ENCODE data around the gene RPP40. TPM values are rescaled to one million over a fixed set of nuclear protein-coding genes. Genes with fewer than 3 reads are reported as not detected.

Gene RPP40, protein sequence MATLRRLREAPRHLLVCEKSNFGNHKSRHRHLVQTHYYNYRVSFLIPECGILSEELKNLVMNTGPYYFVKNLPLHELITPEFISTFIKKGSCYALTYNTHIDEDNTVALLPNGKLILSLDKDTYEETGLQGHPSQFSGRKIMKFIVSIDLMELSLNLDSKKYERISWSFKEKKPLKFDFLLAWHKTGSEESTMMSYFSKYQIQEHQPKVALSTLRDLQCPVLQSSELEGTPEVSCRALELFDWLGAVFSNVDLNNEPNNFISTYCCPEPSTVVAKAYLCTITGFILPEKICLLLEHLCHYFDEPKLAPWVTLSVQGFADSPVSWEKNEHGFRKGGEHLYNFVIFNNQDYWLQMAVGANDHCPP
- total RNA-seq (1.6 TPM), polyA plus RNA-seq (10 to 100 TPM; 12.9 to 20.2 (median 17.2) TPM)

DNA sequence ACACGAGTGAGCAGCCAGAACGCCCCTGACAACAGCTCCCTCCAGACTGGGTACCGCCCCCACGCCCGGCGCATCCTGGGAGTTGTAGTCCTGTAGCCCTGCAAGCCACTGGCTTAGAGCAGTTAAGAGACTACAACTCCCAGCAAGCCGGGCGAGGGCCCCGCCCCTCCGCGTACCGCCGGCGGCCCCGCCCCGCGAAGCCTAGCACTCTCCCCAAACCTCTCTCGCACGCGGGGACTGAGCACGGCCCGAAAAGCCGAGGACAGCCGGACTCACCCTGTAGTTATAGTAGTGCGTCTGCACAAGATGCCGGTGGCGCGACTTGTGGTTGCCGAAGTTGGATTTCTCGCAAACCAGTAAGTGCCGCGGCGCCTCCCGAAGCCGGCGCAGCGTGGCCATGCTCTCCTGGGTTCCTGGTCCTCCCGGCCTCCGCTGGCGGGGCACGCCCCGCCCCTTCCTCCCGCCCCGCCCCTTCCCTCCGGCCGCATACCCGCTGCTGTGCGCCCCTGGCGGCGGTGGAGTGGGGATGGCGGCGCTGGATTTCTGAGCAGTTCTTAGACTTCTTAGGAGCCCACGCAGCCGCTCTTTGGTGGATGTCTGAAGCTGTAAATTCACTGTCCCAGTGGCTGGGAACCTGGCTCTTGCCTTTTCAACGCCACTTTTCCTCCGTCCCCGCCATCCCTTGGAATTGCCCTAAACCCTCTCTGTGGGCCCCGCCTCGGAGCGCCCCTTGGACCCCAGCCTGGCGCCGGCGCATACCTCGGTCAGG, at the start of gene RPP40:
TSS of gene RPP40 (minus strand) at position 434 of the 769 bp plus-strand sequence. CDS start at position 399, 35 bp downstream.
- Histone ChIP-seq H3K4me1 (ENCODE audit: control insufficient read depth, insufficient read depth, low read length, poor library complexity, severe bottlenecking) (peaks cover 12% of the 10 kb centered on the region), H3K27me3 (ENCODE audit: control insufficient read depth, insufficient read depth, low read length) (no peaks in the 10 kb centered on the region), H3K27ac (ENCODE audit: insufficient read depth, low read length, poor library complexity, severe bottlenecking) (peak within 1 kb of the TSS; percentile 80), H3K4me3 (ENCODE audit: low read depth, low read length) (peak within 1 kb of the TSS; percentile 79), H3K36me3 (ENCODE audit: control insufficient read depth, insufficient read depth, low read length) (peaks cover 10% of the 10 kb centered on the region), H3K9me3 (ENCODE audit: control insufficient read depth in 2 of 2, low read length in 2 of 2) (no peaks in the 10 kb centered on the region)
- Mint-ChIP-seq H3K36me3 (peaks cover 22% of the 10 kb centered on the region), H3K9me3 (no peaks in the 10 kb centered on the region), H3K4me1 (peaks cover 6 to 17% (median 12%) of the 10 kb centered on the region in 4 donors), H3K4me3 (peak within 1 kb of the TSS; percentile 94 to 98 (median 94)), H3K27me3 (no peaks in the 10 kb centered on the region), H3K27ac (peak within 1 kb of the TSS; percentile 94 to 97 (median 97))
- ATAC-seq (ENCODE audit: low read depth in 2 of 2) (peak; percentile 96 to 97), DNase-seq (peak; percentile 98 to 99 (median 99))

- no peak overlapping the region for H3K27ac ChIP-seq (ENCODE audit: insufficient read depth, low read length, poor library complexity, severe bottlenecking)
- H3K4me3 Mint-ChIP-seq: no peak overlapping the region
- H3K36me3 Mint-ChIP-seq: no peaks in the 10 kb centered on the region
- ATAC-seq (ENCODE audit: low read depth in 2 of 2): no peak
- no peak overlapping the region for H3K27ac Mint-ChIP-seq
- H3K9me3 Mint-ChIP-seq: peaks cover 0 to 28% (median 5%) of the 10 kb centered on the region in 7 donors
- peaks cover 14 to 20% of the 10 kb centered on the region in 2 experiments for H3K9me3 ChIP-seq (ENCODE audit: control insufficient read depth in 2 of 2, low read length in 2 of 2)
- H3K27me3 ChIP-seq (ENCODE audit: control insufficient read depth, insufficient read depth, low read length): no peaks in the 10 kb centered on the region
- no peaks in the 10 kb centered on the region for H3K4me1 Mint-ChIP-seq
- no peak for DNase-seq
- H3K4me1 ChIP-seq (ENCODE audit: control insufficient read depth, insufficient read depth, low read length, poor library complexity, severe bottlenecking): no peaks in the 10 kb centered on the region
- no peak overlapping the region for H3K4me3 ChIP-seq (ENCODE audit: low read depth, low read length)
- H3K36me3 ChIP-seq (ENCODE audit: control insufficient read depth, insufficient read depth, low read length): no peaks in the 10 kb centered on the region
- H3K27me3 Mint-ChIP-seq: peaks cover 28% of the 10 kb centered on the region
Observed at GRCh38 chr6:5053038-5053437, 49.2 kb upstream of the RPP40 start.

DNA sequence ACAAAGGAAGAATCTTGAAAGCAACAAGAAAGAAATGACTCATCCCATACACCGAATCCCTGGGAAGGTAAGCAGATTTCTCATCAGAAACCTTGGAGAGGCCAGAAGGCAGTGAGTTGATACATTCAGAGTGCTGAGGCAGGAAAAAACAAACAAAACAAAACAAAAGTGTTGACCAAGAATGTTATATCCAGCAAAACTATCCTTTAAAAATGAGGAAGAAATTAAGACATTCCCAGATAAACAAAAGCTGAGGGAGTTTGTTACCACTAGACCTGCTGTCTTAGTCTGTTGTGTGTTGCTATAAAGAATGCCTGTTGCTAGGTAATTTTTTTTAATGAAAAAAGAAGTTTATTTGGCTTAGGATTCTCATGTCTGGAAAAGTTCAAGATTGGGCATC, 47.6 kb upstream of the RPP40 start:
- Mint-ChIP-seq H3K27ac (no peak overlapping the region), H3K27me3 (peaks cover 27% of the 10 kb centered on the region), H3K9me3 (peaks cover 0 to 28% (median 9%) of the 10 kb centered on the region in 7 donors), H3K4me1 (no peaks in the 10 kb centered on the region), H3K36me3 (peaks cover 3% of the 10 kb centered on the region), H3K4me3 (no peak overlapping the region)
- Histone ChIP-seq H3K4me3 (ENCODE audit: low read depth, low read length) (no peak overlapping the region), H3K36me3 (ENCODE audit: control insufficient read depth, insufficient read depth, low read length) (no peaks in the 10 kb centered on the region), H3K27ac (ENCODE audit: insufficient read depth, low read length, poor library complexity, severe bottlenecking) (no peak overlapping the region), H3K27me3 (ENCODE audit: control insufficient read depth, insufficient read depth, low read length) (no peaks in the 10 kb centered on the region), H3K4me1 (ENCODE audit: control insufficient read depth, insufficient read depth, low read length, poor library complexity, severe bottlenecking) (no peaks in the 10 kb centered on the region), H3K9me3 (ENCODE audit: control insufficient read depth in 2 of 2, low read length in 2 of 2) (peaks cover 14 to 20% of the 10 kb centered on the region in 2 experiments)
- ATAC-seq (ENCODE audit: low read depth in 2 of 2) (no peak), DNase-seq (no peak)

- Histone ChIP-seq H3K36me3 (ENCODE audit: control insufficient read depth, insufficient read depth, low read length) (no peaks in the 10 kb centered on the region), H3K4me1 (ENCODE audit: control insufficient read depth, insufficient read depth, low read length, poor library complexity, severe bottlenecking) (no peaks in the 10 kb centered on the region), H3K27ac (ENCODE audit: insufficient read depth, low read length, poor library complexity, severe bottlenecking) (no peak overlapping the region), H3K4me3 (ENCODE audit: low read depth, low read length) (no peak overlapping the region), H3K27me3 (ENCODE audit: control insufficient read depth, insufficient read depth, low read length) (no peaks in the 10 kb centered on the region), H3K9me3 (ENCODE audit: control insufficient read depth in 2 of 2, low read length in 2 of 2) (peaks cover 14 to 20% of the 10 kb centered on the region in 2 experiments)
- Mint-ChIP-seq H3K4me3 (no peak overlapping the region), H3K27ac (no peak overlapping the region), H3K27me3 (peaks cover 27% of the 10 kb centered on the region), H3K4me1 (no peaks in the 10 kb centered on the region), H3K9me3 (peaks cover 0 to 28% (median 7%) of the 10 kb centered on the region in 7 donors), H3K36me3 (peaks cover 4% of the 10 kb centered on the region)
- DNase-seq: no peak
- no peak for ATAC-seq (ENCODE audit: low read depth in 2 of 2)
Observed at GRCh38 chr6:5050009-5050408, 46.2 kb upstream of the RPP40 start.

- Histone ChIP-seq H3K4me1 (ENCODE audit: control insufficient read depth, insufficient read depth, low read length, poor library complexity, severe bottlenecking) (no peaks in the 10 kb centered on the region), H3K36me3 (ENCODE audit: control insufficient read depth, insufficient read depth, low read length) (no peaks in the 10 kb centered on the region), H3K27ac (ENCODE audit: insufficient read depth, low read length, poor library complexity, severe bottlenecking) (no peak overlapping the region), H3K27me3 (ENCODE audit: control insufficient read depth, insufficient read depth, low read length) (no peaks in the 10 kb centered on the region), H3K9me3 (ENCODE audit: control insufficient read depth in 2 of 2, low read length in 2 of 2) (peaks cover 13 to 16% of the 10 kb centered on the region in 2 experiments), H3K4me3 (ENCODE audit: low read depth, low read length) (no peak overlapping the region)
- DNase-seq (no peak), ATAC-seq (ENCODE audit: low read depth in 2 of 2) (no peak)
- H3K27ac Mint-ChIP-seq: no peak overlapping the region
- H3K4me3 Mint-ChIP-seq: no peak overlapping the region
- peaks cover 22% of the 10 kb centered on the region for H3K36me3 Mint-ChIP-seq
- peaks cover 14% of the 10 kb centered on the region for H3K27me3 Mint-ChIP-seq
- H3K4me1 Mint-ChIP-seq: no peaks in the 10 kb centered on the region
- peaks cover 0 to 16% (median 9%) of the 10 kb centered on the region in 7 donors for H3K9me3 Mint-ChIP-seq
Observed at GRCh38 chr6:5046430-5046829, 42.6 kb upstream of the RPP40 start.

DNA sequence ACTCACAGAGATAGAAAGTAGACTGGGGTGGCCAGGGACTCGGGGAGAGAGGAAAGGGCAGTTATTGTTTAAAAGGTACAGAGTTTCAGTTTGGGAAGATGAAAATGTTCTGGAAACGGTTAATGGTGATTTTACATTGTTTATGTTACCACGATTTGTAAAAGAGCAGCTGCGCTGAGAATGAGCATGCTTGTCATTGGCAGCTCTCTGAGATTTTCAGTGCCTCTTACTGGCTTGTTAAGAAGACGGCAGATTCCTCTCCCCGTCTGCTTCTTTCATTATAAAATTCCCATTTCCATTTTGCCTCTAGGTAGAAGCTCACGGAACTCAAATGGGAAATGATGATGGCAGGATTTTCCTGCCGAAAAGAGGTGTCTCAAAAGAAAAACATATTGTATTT, 41.6 kb upstream of the RPP40 start:
- no peak overlapping the region for H3K4me3 Mint-ChIP-seq
- peaks cover 0 to 7% (median 4%) of the 10 kb centered on the region in 7 donors for H3K9me3 Mint-ChIP-seq
- Histone ChIP-seq H3K9me3 (ENCODE audit: control insufficient read depth in 2 of 2, low read length in 2 of 2) (peaks cover 3 to 6% of the 10 kb centered on the region in 2 experiments), H3K27ac (ENCODE audit: insufficient read depth, low read length, poor library complexity, severe bottlenecking) (no peak overlapping the region), H3K4me1 (ENCODE audit: control insufficient read depth, insufficient read depth, low read length, poor library complexity, severe bottlenecking) (no peaks in the 10 kb centered on the region), H3K27me3 (ENCODE audit: control insufficient read depth, insufficient read depth, low read length) (no peaks in the 10 kb centered on the region), H3K4me3 (ENCODE audit: low read depth, low read length) (no peak overlapping the region), H3K36me3 (ENCODE audit: control insufficient read depth, insufficient read depth, low read length) (no peaks in the 10 kb centered on the region)
- ATAC-seq (ENCODE audit: low read depth in 2 of 2) (no peak), DNase-seq (no peak)
- H3K27ac Mint-ChIP-seq: no peak overlapping the region
- no peaks in the 10 kb centered on the region for H3K4me1 Mint-ChIP-seq
- H3K36me3 Mint-ChIP-seq: peaks cover 22% of the 10 kb centered on the region
- H3K27me3 Mint-ChIP-seq: peaks cover 10% of the 10 kb centered on the region

GRCh38 chr6:5044866-5045265, 41.0 kb upstream of the RPP40 start:
- H3K27ac ChIP-seq (ENCODE audit: insufficient read depth, low read length, poor library complexity, severe bottlenecking): no peak overlapping the region
- H3K4me1 Mint-ChIP-seq: no peaks in the 10 kb centered on the region
- H3K9me3 ChIP-seq (ENCODE audit: control insufficient read depth in 2 of 2, low read length in 2 of 2): peaks cover 0 to under 1% of the 10 kb centered on the region in 2 experiments
- no peaks in the 10 kb centered on the region for H3K27me3 ChIP-seq (ENCODE audit: control insufficient read depth, insufficient read depth, low read length)
- H3K36me3 ChIP-seq (ENCODE audit: control insufficient read depth, insufficient read depth, low read length): no peaks in the 10 kb centered on the region
- DNase-seq (no peak), ATAC-seq (ENCODE audit: low read depth in 2 of 2) (no peak)
- H3K4me1 ChIP-seq (ENCODE audit: control insufficient read depth, insufficient read depth, low read length, poor library complexity, severe bottlenecking): no peaks in the 10 kb centered on the region
- peaks cover 22% of the 10 kb centered on the region for H3K36me3 Mint-ChIP-seq
- H3K27ac Mint-ChIP-seq: no peak overlapping the region
- no peak overlapping the region for H3K4me3 ChIP-seq (ENCODE audit: low read depth, low read length)
- H3K9me3 Mint-ChIP-seq: peaks cover 0 to 7% (median 4%) of the 10 kb centered on the region in 7 donors
- no peak overlapping the region for H3K4me3 Mint-ChIP-seq
- H3K27me3 Mint-ChIP-seq: peaks cover 10% of the 10 kb centered on the region
